Gastrocnemius medialis (tissue), 4 donors: ENCODE measurements around the gene AHCYL1.

Experiments
- POLR2A ChIP-seq, 2 donors: fragments of 450-650 bp; IDR thresholded peaks; one replicate each; pipeline ENCODE4 v1.6.1; 2017; ENCODE audit warnings: antibody characterized with exemption in 2 of 2, mild to moderate bottlenecking in 2 of 2, moderate library complexity in 2 of 2
- TF ChIP-seq, protein P1 (sequence below), 5 experiments: fragments of 450-650 bp in 3 of 5; fragments of 200-600 bp in 2 of 5; sonication (generic) in 2 of 5; IDR thresholded peaks in 4 of 5; conservative IDR thresholded peaks in 1 of 5; 1 replicate in 4 of 5; 2 replicates in 1 of 5; pipeline ENCODE4 v1.5.1; 2016 to 2019; ENCODE audit warnings: antibody characterized with exemption in 5 of 5, mild to moderate bottlenecking in 3 of 5, moderate library complexity in 3 of 5

DNA sequence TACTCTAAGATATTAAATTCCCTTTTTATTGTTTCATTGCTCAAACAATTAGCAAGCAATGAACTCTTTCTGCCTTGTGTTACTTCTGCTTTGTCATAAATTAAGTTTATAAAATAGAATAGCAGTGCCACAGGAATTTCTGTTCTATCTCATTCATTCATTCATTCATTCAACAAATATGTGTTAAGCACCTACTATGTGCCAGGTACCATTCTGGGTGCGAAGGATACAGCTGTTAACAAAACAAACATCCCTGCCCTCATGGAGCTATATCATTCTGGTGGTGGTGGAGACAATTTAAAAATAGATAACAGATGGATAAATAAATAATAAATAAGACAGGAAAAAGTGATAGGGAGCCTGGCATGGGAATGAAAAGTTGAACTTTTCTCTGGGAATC lies 34.5 kb upstream of the AHCYL1 start:
- TF ChIP-seq, protein P1, sequence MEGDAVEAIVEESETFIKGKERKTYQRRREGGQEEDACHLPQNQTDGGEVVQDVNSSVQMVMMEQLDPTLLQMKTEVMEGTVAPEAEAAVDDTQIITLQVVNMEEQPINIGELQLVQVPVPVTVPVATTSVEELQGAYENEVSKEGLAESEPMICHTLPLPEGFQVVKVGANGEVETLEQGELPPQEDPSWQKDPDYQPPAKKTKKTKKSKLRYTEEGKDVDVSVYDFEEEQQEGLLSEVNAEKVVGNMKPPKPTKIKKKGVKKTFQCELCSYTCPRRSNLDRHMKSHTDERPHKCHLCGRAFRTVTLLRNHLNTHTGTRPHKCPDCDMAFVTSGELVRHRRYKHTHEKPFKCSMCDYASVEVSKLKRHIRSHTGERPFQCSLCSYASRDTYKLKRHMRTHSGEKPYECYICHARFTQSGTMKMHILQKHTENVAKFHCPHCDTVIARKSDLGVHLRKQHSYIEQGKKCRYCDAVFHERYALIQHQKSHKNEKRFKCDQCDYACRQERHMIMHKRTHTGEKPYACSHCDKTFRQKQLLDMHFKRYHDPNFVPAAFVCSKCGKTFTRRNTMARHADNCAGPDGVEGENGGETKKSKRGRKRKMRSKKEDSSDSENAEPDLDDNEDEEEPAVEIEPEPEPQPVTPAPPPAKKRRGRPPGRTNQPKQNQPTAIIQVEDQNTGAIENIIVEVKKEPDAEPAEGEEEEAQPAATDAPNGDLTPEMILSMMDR (IDR thresholded peaks at IDR 0.05 in 4 of 5, conservative IDR thresholded peaks at IDR 0.05 in 1 of 5): no peak
- TF ChIP-seq POLR2A (IDR thresholded peaks at IDR 0.05): no peak
